DMS79 (cell line): ENCODE results near the gene FOXO1.

Experiments
- DNase-seq: peaks from one replicate; lab custom pipeline; 2025; lab: John Stamatoyannopoulos, UW

The FOXO1 gene

DNA sequence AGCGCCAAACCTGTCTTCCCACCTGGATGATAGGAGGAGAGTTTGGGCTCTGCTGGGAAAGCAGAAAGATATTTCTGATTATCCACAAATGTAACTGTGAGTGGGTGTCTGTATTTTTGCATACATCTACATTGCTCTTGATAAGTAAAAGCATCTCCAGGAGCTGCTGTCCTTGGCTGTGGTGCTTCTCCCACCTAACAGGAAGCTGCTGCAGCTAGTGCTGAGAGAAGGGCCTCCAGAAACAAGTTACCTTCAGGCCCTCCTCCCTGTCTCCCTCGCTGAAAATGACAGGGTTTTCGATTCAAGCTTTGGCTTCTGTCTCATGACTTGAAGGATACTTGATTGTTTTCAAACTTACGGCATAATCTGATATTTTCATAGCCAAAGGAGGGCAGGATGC, 90.1 kb downstream of the FOXO1 start:
- no peak for DNase-seq

DNA sequence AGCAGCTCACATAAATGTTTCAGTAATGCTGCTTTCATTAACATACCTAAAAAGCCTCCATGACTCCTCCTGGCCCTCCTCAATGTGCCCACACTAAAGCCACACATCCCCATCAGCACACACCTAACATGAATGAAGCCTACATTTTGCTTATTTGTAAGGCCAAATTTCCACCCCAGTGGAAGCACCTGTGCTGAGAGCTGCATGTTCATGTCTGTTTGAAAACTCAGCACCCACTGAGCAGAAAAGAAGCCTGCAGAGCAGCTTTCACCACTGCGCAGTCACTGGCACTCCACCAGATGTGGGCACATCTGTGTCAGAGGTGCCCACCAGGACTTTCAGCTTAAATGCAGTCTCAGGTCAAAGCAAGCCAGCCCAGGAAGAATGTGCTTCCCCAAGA, 93.5 kb downstream of the FOXO1 start:
- DNase-seq: no peak

DNA sequence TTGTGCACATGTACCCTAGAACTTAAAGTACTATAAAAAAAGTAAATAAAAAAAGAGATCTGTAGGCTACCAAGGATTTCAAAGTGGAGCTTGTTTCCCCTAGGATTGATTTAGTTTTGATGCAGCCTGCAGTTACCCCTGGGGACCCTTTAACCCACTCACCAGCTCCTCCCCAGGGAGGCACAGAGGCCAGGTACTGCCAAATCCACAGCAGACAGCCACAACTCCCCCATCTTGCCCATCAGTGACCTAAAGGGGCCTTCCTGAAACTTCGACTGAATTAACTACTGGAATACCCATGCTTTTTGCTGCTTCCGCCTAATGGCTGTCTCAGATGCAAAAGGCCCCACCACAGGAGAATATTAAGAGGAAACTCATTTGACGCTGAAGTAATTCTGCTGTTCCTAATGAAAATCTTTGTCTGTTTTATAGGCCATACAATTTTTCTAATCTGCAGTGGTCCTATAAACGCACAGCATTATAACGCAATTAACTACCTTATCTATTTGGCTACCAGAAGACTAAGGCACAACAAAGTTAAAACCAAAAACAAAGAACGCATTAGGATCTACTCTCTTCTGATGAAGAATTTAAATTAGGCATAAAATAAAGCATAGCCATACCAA, 95.0 kb downstream of the FOXO1 start:
- DNase-seq: no peak

DNA sequence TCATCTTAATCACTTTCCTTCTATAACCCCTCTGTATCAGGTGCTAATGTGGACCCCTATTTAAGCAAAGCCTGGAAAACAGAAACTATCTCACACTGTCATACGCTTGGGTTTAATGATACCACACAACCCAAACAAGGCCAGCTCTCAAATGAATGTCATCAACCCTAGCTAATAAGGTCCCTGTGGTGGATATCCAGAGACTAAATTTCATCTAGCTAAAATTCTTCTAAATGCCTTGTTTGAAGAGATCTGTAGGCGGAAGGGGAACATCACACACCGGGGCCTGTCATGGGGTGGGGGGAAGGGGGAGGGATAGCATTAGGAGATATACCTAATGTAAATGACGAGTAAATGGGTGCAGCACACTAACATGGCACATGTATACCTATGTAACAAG, 95.5 kb downstream of the FOXO1 start:
- no peak for DNase-seq

DNA sequence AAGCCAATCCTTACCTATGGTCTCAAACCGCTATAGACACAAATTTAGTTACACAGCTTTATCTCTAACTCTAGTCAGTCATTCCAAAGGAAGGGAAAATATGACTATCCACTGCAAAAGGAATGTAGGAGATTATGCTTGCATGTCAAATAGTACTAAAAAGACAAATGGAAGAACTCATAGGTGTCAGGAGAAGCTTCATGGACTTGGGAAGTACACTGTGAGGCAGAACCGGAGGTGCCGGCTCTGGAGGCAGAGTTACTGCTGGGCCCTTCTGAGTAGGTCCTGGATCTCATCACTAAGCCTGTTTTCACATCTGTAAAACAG, 97.5 kb downstream of the FOXO1 start:
- no peak for DNase-seq

DNA sequence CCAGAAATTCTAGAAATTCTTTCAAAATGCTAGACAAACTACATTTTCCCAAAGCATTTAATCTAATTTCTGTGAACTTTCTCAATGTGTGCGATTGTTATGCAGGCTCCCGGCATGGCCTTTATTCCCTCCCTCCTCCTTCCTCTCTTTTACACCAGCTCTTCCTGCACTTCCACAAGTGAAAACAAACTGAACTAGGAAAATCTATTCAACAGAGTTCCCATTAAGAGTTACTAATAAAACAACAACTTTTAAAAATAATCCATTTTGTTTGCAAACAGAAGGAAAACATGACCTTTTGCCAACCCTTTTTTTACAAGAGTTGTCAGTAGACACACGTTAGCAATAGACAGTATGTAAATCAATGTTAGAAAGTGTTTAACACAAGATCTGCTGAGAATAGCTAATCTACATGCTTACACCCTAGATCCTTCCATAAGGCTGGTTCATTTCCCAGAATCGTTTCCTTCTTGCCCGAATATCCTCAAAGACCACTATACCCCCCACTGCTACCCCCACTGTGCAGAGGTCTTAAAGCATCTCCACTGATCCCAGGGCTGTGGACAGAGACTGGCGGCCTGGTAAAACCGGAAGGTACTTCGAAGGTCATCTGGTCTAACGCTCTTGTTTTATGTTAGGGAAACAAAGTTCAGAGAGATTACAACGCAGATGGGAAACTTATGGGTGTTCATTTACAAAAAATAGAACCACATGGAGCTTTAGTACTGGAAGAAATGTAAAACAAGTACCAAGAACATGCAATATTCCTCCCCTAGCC, 98.0 kb downstream of the FOXO1 start:
- DNase-seq: no peak

DNA sequence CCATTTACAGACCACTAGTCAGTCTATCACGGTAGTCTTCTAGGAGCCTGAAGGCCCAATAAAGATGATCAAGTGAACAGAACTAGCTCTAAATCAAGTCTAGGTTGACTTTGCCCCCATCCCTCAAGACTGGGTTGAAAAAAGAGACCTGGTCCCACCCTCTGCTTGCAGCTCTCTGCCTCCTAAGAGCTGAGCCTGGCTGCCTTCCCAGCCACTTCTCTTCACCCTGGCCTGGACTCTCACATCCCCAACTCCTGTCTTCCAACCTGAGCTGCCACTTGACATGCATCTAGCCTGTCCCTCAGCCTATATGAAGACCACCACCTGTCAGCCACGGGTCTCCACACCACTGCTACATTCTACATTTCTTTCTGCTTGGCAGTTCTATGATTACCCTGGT, 99.6 kb downstream of the FOXO1 start:
- no peak for DNase-seq

DNA sequence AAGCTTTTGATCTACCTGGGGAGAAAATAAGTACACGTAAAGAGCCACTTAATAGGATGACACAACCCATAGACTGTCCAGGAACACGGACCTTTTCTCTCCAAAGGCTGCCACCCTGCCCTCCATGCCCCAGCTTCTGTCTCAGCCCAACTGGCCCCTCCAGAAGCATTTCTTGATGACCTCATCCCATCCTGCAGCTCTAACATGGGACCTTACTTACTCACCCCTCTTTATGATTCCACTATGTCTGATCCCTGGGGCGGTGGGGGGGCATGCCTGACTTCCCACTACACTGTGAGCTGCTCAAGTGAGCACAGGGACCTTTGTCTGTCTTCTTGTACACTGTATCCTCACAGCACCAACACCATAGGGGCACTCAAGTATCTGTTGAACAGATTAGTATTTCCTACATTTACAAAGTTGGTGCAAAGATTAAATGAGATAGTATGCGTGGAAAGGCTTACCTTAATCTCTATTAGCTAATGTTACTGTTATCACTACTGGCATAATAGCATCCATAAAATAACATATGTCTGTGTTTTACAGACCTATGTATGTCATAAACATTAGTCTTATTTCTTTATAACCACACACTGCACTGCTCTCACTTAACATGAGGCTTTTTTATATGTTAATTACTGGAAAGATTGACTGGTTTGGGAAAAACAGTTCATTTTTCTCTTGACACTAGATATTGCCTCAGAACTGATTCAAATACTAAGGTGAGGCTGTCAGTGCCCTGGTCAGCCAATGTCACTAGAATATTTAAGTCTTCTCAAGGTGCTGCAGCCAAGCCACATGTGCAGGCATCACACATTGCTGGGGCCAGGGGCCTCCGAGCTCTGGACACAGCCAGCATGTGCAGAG, 100.9 kb downstream of the FOXO1 start:
- DNase-seq: no peak

DNA sequence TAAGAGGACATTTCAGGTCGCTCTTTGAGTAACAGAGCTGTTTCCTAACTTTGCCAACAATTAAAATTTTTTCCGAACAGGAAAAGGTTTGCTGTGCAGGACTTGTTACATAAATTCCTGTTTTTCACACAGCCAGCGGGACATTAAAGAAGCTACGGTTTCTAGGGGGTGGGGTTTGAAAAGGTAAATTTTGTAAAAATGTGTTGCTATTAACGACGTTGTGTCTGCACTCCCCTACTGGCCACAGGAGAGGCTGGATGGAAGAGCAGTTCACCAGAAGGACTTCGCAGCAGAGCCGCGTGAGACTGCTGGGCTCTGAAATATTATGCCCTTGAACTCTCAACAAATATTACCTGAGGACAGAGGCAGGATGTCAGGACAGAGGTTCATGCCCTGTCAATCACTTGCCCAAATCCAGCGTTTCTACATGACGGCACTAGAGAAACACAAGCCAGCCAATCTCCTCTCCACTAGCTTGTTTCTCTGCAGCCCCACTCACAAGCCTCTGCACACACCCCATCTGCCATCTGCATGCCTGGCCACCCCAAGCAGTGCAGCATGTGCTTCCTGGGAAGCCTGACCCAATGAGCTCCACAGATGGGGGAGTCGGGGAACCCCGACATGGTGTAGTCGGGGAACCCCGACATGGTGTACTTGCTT, 102.0 kb downstream of the FOXO1 start:
- DNase-seq: no peak

DNA sequence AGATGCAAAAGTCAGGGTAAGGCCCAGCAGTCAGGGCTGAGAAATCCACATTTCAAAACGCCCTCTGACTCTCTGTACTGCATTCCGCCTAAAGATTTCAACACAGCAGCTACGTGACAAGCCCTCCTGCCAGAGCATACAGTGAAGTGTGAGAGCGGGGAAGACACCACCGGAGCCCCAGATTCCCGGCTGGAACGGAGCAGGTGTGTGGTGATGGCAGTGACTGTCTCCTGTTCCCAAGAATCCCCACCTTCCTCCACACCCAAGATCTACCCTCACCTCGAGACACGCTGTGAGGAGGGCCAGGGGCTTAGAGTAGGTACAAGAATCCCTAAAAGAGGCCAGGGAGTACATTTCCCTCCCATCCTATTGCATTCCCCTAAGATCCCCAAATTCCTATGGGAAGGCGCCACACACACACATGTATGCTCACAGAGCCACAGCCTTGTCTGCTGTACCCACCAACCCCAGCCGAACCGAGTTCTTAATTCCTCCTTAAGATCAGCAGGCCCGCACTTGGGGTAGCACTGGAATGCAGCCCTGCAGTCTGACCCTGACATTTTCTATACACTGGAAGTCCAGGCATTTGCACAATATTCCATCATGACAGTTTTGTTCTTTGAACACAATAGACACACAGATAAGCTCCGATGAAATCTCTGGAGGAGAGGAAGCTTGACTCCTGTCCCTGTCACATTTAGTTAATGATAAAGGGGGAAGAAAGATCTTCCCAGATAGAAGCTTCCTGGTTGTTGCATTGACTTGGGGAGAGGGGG, 102.9 kb downstream of the FOXO1 start:
- no peak for DNase-seq

DNA sequence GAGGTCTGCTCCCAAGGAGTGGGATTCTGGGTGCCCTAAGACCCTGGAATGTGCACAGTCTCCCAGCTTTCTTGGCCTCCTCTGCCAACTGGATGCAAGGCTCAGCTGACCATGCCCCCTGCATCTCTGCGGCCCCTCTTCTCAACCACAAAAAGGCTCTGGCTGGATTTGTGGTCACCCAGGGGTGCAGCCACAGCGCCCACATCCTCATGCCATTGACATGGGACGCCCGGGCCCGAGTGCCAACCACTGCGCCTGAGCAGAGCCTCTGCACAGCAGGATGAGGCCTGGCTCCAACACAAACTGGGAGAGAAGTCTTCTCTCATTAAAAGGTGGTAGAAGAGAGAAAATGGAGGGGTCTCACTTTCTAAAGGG, 103.5 kb downstream of the FOXO1 start:
- no peak for DNase-seq

DNA sequence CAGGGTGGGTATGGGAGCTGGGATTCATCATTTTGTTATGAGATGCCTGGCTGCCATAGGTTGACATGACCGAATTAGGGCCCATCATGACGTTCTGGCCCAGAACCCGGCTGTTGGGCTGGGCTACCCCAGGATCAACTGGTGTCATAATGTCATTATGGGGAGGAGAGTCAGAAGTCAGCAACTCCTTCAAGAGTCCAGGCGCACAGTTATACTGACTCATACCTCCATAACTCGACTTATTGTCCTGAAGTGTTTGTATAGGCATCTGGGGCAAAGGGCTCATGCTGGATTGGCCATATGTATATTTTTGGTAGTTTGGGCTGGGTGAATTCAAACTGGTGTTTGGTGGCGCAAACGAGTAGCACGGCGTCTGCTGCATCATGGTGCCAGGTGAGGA, 106.5 kb downstream of the FOXO1 start:
- no peak for DNase-seq

DNA sequence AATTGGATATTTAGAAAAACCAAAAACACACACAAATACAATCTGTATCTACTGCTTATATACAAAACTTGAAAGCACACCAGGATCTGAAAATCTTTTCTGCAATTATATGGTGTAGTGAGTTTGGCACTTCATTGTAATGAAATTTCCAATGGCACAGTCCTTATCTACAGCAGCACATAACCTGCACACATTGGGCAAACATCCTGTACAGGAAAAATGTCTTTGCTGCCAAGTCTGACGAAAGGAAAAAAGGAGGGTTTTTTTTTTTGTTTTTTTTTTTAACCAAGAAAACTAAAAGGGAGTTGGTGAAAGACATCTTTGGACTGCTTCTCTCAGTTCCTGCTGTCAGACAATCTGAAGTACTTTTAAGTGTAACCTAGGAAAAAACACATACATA, 107.8 kb downstream of the FOXO1 start:
- no peak for DNase-seq

DNA sequence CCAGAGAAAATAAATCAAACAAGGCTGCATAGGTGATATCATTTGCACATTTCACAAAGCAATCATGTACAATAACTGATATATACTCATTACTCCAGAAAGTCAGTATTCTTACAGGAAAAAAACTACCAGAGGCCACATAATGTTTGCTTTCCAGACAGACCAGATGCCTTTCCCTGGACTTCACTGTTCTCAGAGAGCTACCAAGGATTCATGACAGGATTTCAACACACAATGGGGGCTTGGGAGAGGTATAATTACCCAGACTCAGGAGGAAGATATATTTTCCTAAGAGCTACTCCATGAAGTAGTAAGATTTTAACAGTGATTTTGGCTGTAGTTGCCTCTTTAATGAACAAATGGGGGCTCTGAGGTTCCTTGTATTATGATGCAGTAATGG, 110.0 kb downstream of the FOXO1 start:
- no peak for DNase-seq

DNA sequence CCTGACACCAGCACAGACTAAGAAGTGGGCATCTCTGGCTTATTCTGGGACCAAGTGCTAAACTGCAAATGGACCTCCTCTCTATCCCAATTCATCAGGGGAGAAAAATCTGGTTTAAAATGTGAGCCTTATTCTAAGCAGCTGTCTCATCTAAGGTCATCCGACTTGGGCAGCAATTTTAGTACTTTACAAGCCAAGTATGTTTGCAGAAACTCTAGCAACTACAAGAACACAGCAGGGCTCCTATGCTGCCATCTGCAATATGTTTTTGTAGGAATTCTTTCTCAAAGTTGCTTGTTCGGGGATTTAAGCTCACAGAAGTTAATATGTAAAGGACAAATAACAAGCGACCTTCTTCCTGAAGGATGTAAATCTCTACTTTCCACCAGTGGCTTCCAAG, 113.1 kb downstream of the FOXO1 start:
- DNase-seq: no peak

DNA sequence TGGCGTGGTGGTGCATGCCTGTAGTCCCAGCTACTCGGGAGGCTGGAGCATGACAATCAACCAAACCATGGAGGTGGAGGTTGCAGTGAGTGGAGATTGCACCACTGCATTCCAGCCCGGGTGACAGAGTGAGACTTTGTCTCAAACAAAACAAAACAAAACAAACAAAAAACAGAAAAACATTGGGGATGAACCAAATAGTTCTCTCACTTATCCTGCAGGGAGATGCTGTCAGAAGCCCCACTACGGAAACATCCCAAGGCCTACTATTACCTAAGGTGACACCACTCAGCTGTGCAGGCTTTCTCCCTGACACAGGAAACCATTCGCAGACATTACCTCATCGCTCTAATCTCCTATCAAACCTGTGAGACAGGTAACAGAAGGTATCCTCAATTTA, 113.5 kb downstream of the FOXO1 start:
- DNase-seq: no peak

DNA sequence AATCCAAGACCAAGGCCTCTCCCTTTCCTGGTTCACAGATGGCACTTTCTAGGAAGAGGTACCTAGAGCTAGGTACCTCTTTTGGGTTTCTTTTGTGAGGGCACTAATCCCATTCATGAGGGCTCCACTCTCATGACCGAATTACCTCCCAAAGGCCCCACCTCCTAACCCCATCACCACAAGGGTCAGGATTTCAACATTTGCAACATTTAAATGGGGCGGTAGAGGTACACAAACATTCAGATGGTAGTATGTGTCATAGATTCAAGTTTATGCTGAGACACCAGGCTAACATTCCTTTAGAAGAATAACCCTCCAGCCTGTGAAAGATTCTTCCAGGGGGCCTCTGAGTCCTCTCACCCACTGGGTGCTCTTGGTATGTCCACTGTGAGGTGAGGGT, 116.3 kb downstream of the FOXO1 start:
- DNase-seq: no peak

DNA sequence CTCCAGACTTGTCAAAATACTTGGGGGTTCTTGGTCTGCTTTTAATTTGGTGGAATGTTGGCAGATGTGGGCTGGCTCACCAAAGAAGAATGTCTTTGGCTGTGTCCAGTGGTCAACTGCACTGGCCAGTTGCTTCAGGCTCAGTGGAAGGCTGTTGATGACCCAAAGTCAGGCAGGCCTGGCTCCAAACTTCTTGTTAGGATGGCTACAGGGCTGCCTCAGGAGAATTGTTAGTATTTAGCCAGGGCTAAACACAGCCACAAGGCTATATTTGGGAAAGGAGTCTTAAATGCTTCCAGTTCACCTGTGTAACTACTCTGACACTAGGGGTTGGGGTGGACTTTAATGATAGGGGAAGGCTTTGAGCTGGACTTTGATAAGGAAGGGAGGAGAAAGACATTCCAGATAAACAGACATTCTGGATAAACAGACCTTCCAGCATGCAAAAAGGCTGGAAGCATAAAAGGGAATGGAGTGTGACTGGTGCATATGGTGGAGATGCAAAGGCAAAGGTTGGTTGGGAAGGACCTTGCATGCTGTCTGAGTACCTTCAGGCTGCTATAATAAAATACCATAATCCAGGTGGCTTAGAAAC, 116.8 kb downstream of the FOXO1 start:
- DNase-seq: no peak

DNA sequence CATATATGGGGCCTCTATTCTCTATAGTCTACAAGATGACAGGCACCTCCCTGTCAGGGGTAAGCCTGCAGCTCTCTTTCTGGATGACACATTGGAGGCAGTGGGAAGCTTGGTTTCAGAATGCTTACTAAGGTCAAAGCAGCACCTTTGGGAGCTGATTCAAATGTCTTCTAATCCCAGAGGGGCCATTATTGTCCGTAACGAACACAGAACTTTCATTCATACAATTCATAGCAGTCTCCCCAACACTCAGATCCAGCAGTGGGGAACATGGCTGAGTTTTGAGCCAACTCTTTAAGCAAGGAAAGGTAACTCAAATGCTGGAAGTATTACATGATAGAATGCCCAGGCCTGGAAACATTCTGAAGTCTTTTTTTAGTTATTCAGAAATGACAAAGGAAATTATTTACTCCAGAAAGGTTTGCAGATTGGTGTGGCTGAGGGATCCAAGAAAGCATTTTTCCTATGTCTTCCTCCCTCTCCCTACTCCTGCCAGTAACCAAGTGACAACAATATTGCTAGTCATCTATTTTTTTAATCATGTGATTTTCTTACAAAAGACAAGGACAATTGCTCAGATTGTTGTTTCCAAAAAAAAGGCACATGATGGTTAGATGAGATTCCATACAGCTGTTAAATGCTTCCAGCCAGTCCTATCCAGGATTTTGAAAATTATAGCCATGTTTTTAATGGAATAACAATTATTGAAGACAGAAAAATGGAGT, 118.7 kb downstream of the FOXO1 start:
- DNase-seq: no peak

DNA sequence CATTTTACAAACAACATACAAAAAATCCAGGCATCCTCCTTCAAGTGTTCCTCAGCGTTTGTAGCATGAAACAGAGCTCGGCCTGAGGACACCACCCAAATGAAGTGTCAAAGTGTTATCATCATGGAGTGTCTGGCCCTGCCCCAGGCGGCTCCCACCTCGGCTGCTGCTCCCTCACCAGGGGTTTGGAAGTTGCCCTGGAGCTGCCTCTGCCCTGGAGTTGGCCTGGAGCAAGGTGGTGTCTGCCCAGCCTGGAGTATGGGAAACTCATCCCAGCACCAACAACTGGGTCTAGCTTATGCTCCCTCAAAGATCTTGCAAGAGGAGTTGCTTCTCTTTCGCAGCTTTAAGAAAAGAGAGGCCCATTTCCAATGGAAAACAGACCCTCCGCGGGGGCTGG, 120.4 kb downstream of the FOXO1 start:
- DNase-seq: no peak
